CD14-positive monocyte (primary cell): Measurements from ENCODE around the gene DDX43. TPM values are rescaled to one million over a fixed set of nuclear protein-coding genes. Genes with fewer than 3 reads are reported as not detected.
A peak's percentile ranks its signal among the peaks of the same experiment; 100 is the strongest.

ENCODE experiments used
- DNase-seq, 3 donors: peaks; one replicate each; pipeline ENCODE4 v3.0.0-alpha.2; 2011 to 2022
- H2AFZ ChIP-seq: 2 replicates; pipeline ENCODE4 v1.6.0; 2012; ENCODE audit warnings: mild to moderate bottlenecking, low read depth, low read length, inconsistent platforms; ENCODE audit not compliant: insufficient read depth, poor library complexity, severe bottlenecking
- H3K27ac ChIP-seq, 2 donors: 1 replicate in 1 of 2; 2 replicates in 1 of 2; pipeline ENCODE4 v1.5.1; 2012 to 2013; ENCODE audit warnings: low read length in 2 of 2, control low read depth in 1 of 2, inconsistent platforms in 1 of 2, low read depth in 1 of 2, mild to moderate bottlenecking in 1 of 2
- H3K27me3 ChIP-seq, 2 donors: one replicate each; pipeline versions ENCODE4 v1.6.0 to v1.6.1; 2011 to 2013; ENCODE audit warnings: low read length in 2 of 2; ENCODE audit not compliant: control insufficient read depth in 2 of 2, insufficient read depth in 2 of 2
- H3K36me3 ChIP-seq, 2 donors: replicated peaks in 1 of 2; 1 replicate in 1 of 2; 2 replicates in 1 of 2; pipeline versions ENCODE4 v1.5.1 to v1.6.1; 2012 to 2013; ENCODE audit warnings: low read length in 2 of 2, control low read depth in 1 of 2, inconsistent platforms in 1 of 2, mild to moderate bottlenecking in 1 of 2; ENCODE audit not compliant: insufficient read depth in 2 of 2, control insufficient read depth in 1 of 2
- H3K4me1 ChIP-seq, 2 donors: 1 replicate in 1 of 2; 2 replicates in 1 of 2; pipeline versions ENCODE4 v1.5.1 to v1.6.1; 2012 to 2013; ENCODE audit warnings: low read length in 2 of 2, control low read depth in 1 of 2, inconsistent platforms in 1 of 2, mild to moderate bottlenecking in 1 of 2, moderate library complexity in 1 of 2; ENCODE audit not compliant: insufficient read depth in 2 of 2, control insufficient read depth in 1 of 2
- H3K4me2 ChIP-seq: replicated peaks from 2 replicates; pipeline ENCODE3; 2012; ENCODE audit warnings: low read length, moderate library complexity, mild to moderate bottlenecking; ENCODE audit not compliant: poor library complexity, severe bottlenecking; ENCODE audit errors: extremely low read depth
- H3K4me3 ChIP-seq, 3 experiments: fragments of 200-600 bp in 1 of 3; sonication (generic) in 1 of 3; replicated peaks in 1 of 3; 1 replicate in 2 of 3; 2 replicates in 1 of 3; pipeline ENCODE4 v1.5.1; 2011 to 2013; ENCODE audit warnings: low read length in 3 of 3, mild to moderate bottlenecking in 3 of 3, control low read depth in 2 of 3, low read depth in 2 of 3, inconsistent platforms in 1 of 3, moderate library complexity in 1 of 3
- H3K79me2 ChIP-seq: 2 replicates; pipeline ENCODE4 v1.6.0; 2012; ENCODE audit warnings: mild to moderate bottlenecking, control low read depth, inconsistent platforms, low read length, moderate library complexity; ENCODE audit not compliant: insufficient read depth
- H3K9ac ChIP-seq: 2 replicates; pipeline ENCODE4 v1.6.0; 2017; ENCODE audit warnings: low read length, mild to moderate bottlenecking; ENCODE audit not compliant: insufficient read depth, poor library complexity, severe bottlenecking
- H3K9me3 ChIP-seq, 2 donors: replicated peaks in 1 of 2; 1 replicate in 1 of 2; 2 replicates in 1 of 2; pipeline versions ENCODE4 v1.5.1 to v1.6.1; 2012 to 2013; ENCODE audit warnings: low read length in 2 of 2, control low read depth in 1 of 2; ENCODE audit not compliant: control insufficient read depth in 1 of 2, insufficient read depth in 1 of 2
- H4K20me1 ChIP-seq: 2 replicates; pipeline ENCODE4 v1.6.0; 2012; ENCODE audit warnings: mild to moderate bottlenecking, low read length, control low read depth, moderate library complexity; ENCODE audit not compliant: insufficient read depth
- H3K27ac Mint-ChIP-seq, 7 donors: one replicate each; pipeline ENCODE4 v1.8.0; 2020; ENCODE audit warnings: mild to moderate bottlenecking in 7 of 7, mixed read lengths in 7 of 7, moderate library complexity in 6 of 7, inconsistent platforms in 2 of 7
- H3K27me3 Mint-ChIP-seq, 3 donors: one replicate each; pipeline ENCODE4 v1.8.0; 2021 to 2022; ENCODE audit warnings: low read depth in 3 of 3, mild to moderate bottlenecking in 3 of 3, mixed read lengths in 3 of 3, moderate library complexity in 3 of 3, inconsistent platforms in 1 of 3
- H3K36me3 Mint-ChIP-seq, 2 donors: one replicate each; pipeline ENCODE4 v1.8.0; 2020; ENCODE audit warnings: mixed read lengths in 2 of 2, inconsistent platforms in 1 of 2, mild to moderate bottlenecking in 1 of 2
- H3K4me1 Mint-ChIP-seq: one replicate; pipeline ENCODE4 v1.8.0; 2020; ENCODE audit warnings: mild to moderate bottlenecking, mixed read lengths
- H3K4me3 Mint-ChIP-seq, 2 donors: one replicate each; pipeline ENCODE4 v1.8.0; 2020; ENCODE audit warnings: mild to moderate bottlenecking in 2 of 2, mixed read lengths in 2 of 2, moderate library complexity in 1 of 2
- H3K9me3 Mint-ChIP-seq, 7 donors: one replicate each; pipeline ENCODE4 v1.8.0; 2020 to 2022; ENCODE audit warnings: mixed read lengths in 7 of 7, mild to moderate bottlenecking in 6 of 7, moderate library complexity in 6 of 7, inconsistent platforms in 2 of 7
- WGBS: methylation state at CpG from one replicate; pipeline ENCODE4 v1.1.5; 2013; ENCODE audit warnings: missing lambda C conversion rate; ENCODE audit not compliant: insufficient coverage; 5-methylcytosine and 5-hydroxymethylcytosine counted together
- intact Hi-C, 2 donors: fragments of 100-400 bp; cut with micrococcal nuclease; formaldehyde crosslinking; loops; one replicate each; pipeline versions ENCODE4 v1.15.0 to v1.15.1; 2023
- polyA plus RNA-seq, 3 donors: library from polyadenylated mRNA; depleted of rRNA in 1 of 3; unstranded in 2 of 3; stranded (reverse) in 1 of 3; fragments of 300-500 nt in 2 of 3; fragments of >200 nt in 1 of 3; fragmentation: Illumina TruSeq in 2 of 3; gene quantifications; 1 replicate in 2 of 3; 2 replicates in 1 of 3; pipeline ENCODE4 v1.2.3, GENCODE V29; 2012 to 2021
- TF ChIP-seq, protein P1 (sequence below): fragments of 200-600 bp; IDR thresholded peaks from one replicate; pipeline ENCODE4 v1.8.0; 2022; ENCODE audit warnings: antibody characterized with exemption, mild to moderate bottlenecking

The DDX43 gene
- polyA plus RNA-seq, 3 donors: 0.23 to 1.0 TPM; not detected in 1

- H3K4me1 ChIP-seq: no peaks in the 10 kb centered on the region
- H3K27me3 ChIP-seq: peaks cover 27 to 46% of the 10 kb centered on the region in 2 donors
- H3K27ac Mint-ChIP-seq: no peak overlapping the region
- no peaks in the 10 kb centered on the region for H4K20me1 ChIP-seq
- no peak for DNase-seq
- no peak overlapping the region for H3K9ac ChIP-seq
- no peaks in the 10 kb centered on the region for H3K79me2 ChIP-seq
- H3K36me3 Mint-ChIP-seq: no peaks in the 10 kb centered on the region
- no peak overlapping the region for H2AFZ ChIP-seq
- H3K4me3 Mint-ChIP-seq: peak overlapping the region in 1 of 2 donors; percentile 57
- H3K27me3 Mint-ChIP-seq: peaks cover 42 to 45% (median 43%) of the 10 kb centered on the region in 3 donors
- H3K9me3 ChIP-seq: peaks cover 6 to 9% of the 10 kb centered on the region in 2 donors
- intact Hi-C loops: no loop called here
- TF ChIP-seq, protein P1, sequence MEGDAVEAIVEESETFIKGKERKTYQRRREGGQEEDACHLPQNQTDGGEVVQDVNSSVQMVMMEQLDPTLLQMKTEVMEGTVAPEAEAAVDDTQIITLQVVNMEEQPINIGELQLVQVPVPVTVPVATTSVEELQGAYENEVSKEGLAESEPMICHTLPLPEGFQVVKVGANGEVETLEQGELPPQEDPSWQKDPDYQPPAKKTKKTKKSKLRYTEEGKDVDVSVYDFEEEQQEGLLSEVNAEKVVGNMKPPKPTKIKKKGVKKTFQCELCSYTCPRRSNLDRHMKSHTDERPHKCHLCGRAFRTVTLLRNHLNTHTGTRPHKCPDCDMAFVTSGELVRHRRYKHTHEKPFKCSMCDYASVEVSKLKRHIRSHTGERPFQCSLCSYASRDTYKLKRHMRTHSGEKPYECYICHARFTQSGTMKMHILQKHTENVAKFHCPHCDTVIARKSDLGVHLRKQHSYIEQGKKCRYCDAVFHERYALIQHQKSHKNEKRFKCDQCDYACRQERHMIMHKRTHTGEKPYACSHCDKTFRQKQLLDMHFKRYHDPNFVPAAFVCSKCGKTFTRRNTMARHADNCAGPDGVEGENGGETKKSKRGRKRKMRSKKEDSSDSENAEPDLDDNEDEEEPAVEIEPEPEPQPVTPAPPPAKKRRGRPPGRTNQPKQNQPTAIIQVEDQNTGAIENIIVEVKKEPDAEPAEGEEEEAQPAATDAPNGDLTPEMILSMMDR: no peak
- no peaks in the 10 kb centered on the region for H3K4me1 Mint-ChIP-seq
- H3K4me3 ChIP-seq: no peak overlapping the region
- H3K36me3 ChIP-seq: no peaks in the 10 kb centered on the region
- no peak overlapping the region for H3K4me2 ChIP-seq
- H3K27ac ChIP-seq: no peak overlapping the region
- no CpG with 5 or more reads among the region's 6 CpGs for WGBS
- H3K9me3 Mint-ChIP-seq: peaks cover 0 to 18% (median 11%) of the 10 kb centered on the region in 7 donors
Observed at GRCh38 chr6:73349311-73349710, 45.3 kb upstream of the DDX43 start.

DNA sequence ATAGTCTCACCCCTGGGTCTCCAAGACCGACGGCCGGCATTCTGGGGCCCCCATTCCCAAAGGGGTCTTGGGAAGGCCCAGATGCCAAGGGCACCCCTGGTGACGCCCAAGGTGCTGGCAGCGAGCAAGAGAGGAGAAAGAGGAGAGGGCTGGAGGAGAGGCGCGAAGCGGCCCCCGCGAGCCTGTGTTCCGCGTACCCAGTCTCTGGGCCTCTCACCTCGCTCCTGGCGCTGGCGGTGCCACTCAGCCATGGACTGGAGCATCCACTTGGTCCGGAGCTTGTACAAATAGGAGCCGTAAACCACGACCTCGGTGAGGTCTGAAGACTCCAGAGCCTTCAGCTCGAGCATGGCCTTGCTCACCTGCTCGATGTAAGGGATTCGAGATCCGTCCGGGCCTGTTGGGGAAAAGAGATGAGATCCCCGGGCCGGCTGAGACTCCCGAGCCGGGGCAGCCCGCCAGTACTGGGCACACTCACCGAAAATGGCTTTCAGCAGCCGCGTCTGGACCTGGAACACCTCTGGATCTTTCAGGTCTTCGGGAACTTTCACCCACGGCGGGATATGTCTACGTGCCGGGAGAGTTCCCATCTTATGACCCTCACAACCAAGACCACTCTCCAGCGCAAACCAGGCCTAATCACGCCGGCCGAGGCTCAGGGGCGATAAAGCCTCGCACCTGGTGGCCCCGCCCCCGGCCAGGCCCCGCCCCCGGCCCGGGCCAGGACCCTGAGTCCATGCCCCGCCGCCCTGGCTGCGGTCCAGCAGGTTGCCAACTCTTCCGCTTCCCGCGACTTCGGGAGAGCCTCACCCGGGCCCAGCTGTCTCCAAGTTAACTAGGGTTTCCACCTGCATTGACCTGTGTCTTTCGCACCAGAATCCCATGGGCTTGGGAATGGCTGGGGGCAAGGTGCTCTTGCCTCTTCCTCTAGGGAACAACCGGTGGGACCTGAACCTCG is 40.7 kb upstream of the DDX43 start, which contains the start of gene DPPA5:
Gene DPPA5 (minus strand): TSS at position 641 of the 958 bp plus-strand sequence. CDS start 51 bp downstream, at position 590.
- H3K27ac Mint-ChIP-seq: no peak within 1 kb of the TSS
- TF ChIP-seq, protein P1: no peak
- Histone ChIP-seq H3K9ac (no peak within 1 kb of the TSS), H4K20me1 (no peaks in the 10 kb centered on the region), H3K27me3 (peaks cover 15 to 32% of the 10 kb centered on the region in 2 donors), H3K4me1 (no peaks in the 10 kb centered on the region), H3K27ac (no peak within 1 kb of the TSS), H3K9me3 (peaks cover under 1 to 11% of the 10 kb centered on the region in 2 donors), H3K79me2 (no peaks in the 10 kb centered on the region), H3K4me2 (no peak within 1 kb of the TSS), H2AFZ (no peak within 1 kb of the TSS), H3K4me3 (no peak within 1 kb of the TSS), H3K36me3 (no peaks in the 10 kb centered on the region)
- no peak within 1 kb of the TSS for H3K4me3 Mint-ChIP-seq
- H3K4me1 Mint-ChIP-seq: no peaks in the 10 kb centered on the region
- peaks cover 0 to 12% (median 7%) of the 10 kb centered on the region in 7 donors for H3K9me3 Mint-ChIP-seq
- H3K27me3 Mint-ChIP-seq: peaks cover 25 to 37% (median 27%) of the 10 kb centered on the region in 3 donors
- no peaks in the 10 kb centered on the region for H3K36me3 Mint-ChIP-seq
- DNase-seq: no peak
- intact Hi-C loops: no loop called here
- WGBS: 85% methylated on average over 52 of the region's 59 CpGs
